Stimulated activated CD4-positive, alpha-beta T cell treated with anti-CD3 and anti-CD28 coated beads, Interleukin-2, amount 100 ng/mL, for 48 hours (primary cell): ENCODE results near the gene CD4.

Experiments
- DNase-seq, 2 donors: peaks; one replicate each; pipeline ENCODE4 v3.0.0-alpha.2; 2020

CD4 gene

GRCh38 chr12:6817098-6817497, 27.8 kb downstream of the CD4 start:
- DNase-seq: no peak

DNA sequence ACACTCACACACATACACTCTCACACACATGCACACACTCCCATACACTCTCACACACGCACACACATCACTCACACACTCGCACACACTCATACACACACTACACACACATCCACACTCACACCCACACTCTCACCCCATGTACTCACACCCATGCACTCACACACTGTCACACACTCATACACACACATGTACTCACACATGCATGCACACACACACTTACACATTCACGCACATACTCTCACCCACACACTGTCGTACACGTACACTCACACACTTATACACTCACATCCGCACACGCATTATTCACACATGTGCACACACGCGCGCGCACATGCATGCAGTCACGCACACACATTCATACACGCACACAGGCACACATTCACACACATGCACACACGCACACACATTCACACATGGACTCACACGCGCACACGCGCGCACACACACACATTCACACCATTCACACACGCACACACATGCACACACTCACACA, 28.4 kb downstream of the CD4 start:
- no peak for DNase-seq

GRCh38 chr12:6818222-6818621, 28.9 kb downstream of the CD4 start:
- DNase-seq: no peak

DNA sequence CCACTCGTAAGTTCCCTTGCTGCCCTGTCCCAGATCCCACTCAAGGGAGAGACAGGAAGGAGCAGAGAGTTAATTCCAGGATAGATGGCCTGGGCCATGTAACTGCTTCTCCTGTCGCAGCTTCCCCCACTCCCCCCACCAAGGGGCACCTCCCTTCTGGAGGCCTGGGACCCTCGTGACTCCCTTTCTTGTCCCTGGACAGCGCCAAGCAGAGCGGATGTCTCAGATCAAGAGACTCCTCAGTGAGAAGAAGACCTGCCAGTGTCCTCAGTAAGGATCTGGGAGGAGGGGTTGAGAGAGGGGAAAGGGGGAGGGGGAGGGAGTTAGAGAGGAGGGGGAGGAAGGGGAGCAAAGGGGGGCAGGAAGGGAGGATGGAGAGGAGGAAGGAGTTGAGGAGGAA, 29.3 kb downstream of the CD4 start:
- DNase-seq: no peak

DNA sequence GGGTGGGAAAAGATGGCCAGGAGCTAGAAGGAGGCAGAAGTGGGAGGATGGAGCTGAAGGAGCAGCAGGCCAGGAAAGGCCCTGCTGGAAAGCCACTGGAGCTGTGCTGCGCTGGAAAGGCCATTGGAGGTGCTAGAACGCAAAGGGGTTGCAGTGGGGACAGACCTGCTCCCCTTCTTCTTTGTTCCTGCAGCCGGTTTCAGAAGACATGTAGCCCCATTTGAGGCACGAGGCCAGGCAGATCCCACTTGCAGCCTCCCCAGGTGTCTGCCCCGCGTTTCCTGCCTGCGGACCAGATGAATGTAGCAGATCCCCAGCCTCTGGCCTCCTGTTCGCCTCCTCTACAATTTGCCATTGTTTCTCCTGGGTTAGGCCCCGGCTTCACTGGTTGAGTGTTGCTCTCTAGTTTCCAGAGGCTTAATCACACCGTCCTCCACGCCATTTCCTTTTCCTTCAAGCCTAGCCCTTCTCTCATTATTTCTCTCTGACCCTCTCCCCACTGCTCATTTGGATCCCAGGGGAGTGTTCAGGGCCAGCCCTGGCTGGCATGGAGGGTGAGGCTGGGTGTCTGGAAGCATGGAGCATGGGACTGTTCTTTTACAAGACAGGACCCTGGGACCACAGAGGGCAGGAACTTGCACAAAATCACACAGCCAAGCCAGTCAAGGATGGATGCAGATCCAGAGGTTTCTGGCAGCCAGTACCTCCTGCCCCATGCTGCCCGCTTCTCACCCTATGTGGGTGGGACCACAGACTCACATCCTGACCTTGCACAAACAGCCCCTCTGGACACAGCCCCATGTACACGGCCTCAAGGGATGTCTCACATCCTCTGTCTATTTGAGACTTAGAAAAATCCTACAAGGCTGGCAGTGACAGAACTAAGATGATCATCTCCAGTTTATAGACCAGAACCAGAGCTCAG, 30.0 kb downstream of the CD4 start:
- no peak for DNase-seq

GRCh38 chr12:6820166-6820565, 30.8 kb downstream of the CD4 start:
- no peak for DNase-seq

GRCh38 chr12:6821591-6822425, 32.5 kb downstream of the CD4 start, which contains the start of gene GPR162:
Gene GPR162 (plus strand): TSS chr12:6821821. CDS start chr12:6823899, 2,078 bp downstream.
- DNase-seq: no peak

DNA sequence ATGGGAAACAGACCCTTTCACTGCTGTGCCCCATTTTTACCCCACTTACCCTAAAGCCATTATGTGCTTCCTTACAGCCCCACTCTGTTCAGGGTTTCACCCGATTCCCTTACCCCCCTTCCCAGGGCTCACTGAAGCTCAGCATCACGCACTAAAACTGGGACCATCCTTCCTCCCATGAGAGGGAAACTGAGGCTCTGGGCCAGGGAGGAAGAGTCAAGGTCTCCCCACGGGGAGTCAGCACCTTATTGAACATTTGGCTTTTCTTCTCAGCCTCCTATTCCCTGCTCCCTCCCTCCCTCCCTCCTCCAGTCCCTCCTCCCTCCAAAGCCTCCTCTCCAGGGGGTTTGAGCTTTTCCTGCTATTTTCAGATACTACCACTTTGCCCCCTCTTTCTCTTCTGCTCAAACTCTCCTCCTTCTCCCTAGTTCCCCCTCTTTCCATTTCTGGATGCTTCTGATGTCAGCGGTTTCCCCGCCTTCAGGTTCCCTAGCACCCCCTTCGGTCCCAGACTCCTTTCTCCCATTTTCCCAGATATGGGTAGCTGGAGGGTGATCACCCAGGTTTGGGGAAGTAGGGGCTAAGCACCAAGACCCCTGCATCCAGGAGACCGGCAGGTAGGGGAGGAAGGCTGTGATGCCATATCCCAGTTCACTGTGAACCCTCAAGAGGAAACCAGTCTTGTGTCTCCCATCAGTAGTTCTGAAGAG, 33.3 kb downstream of the CD4 start:
- no peak for DNase-seq

- DNase-seq: no peak
Observed at GRCh38 chr12:6823182-6824084, 34.1 kb downstream of the CD4 start.

DNA sequence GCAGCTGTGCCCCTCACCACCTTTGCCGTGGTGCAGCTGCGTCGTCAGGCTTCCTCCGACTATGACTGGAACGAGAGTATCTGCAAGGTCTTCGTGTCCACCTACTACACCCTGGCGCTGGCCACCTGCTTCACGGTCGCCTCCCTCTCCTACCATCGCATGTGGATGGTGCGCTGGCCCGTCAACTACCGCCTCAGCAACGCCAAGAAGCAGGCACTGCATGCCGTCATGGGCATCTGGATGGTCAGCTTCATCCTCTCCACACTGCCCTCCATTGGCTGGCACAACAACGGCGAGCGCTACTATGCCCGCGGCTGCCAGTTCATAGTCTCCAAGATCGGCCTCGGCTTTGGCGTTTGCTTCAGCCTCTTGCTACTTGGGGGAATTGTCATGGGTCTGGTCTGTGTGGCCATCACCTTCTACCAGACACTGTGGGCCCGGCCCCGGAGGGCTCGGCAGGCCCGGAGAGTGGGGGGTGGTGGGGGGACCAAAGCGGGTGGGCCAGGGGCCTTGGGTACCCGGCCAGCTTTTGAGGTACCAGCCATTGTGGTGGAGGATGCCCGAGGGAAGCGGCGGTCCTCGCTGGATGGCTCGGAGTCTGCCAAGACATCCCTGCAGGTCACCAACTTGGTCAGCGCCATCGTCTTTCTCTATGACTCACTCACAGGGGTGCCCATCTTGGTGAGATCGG, 34.9 kb downstream of the CD4 start:
- DNase-seq: no peak

DNA sequence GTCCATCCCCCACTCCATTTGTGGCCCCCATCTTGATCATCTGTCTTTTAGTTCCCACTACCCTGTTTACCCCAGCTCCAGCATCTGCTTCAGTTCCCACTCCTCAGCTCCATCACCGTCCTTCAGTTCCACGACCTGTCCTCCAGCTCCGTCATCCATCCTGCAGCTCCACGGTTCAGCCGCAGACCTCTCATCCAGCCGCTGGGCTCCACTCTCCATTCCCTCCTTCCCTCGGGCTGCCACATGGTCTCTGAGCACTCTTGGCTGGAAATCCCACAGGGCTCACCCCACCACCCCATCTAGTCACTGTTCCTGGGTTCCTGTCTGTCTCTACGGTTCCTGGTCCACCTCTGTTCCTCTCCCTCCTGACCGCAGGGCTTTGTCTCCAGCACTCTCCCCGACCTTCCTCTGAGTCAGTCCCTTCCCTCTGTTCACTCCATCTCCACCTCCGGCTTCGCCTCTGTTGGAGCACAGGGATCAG, 35.6 kb downstream of the CD4 start:
- no peak for DNase-seq

GRCh38 chr12:6825398-6826124, 36.2 kb downstream of the CD4 start:
- DNase-seq: peak; percentile 91 to 92

DNA sequence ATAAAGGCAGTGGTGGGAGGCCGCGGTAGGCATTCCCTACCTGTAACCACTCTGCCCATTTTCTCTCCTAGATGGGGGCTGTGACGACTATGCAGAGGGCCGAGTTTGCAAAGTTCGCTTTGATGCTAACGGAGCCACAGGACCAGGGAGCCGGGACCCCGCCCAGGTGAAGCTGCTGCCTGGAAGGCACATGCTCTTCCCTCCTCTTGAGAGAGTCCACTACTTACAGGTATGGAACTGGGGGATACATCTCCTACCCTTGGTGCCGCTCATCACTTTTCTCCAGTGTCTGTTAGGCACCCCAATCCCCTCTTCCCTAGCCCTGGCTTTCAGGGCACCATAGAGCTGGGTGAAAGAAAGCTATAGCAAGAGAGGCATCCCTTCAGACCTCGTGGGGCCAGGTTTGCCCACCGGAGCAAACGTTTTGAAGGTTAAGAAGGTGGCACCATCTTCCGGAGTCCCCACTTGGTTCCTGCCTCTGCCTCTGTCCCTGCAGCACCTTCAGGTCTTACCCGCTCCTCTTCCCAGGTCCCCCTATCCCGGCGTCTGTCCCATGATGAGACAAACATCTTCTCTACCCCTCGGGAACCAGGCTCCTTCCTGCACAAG, 36.9 kb downstream of the CD4 start:
- no peak for DNase-seq

- DNase-seq: no peak
Observed at GRCh38 chr12:6826734-6827436, 37.6 kb downstream of the CD4 start.

- peak; percentile 50 to 52 for DNase-seq
Observed at GRCh38 chr12:6827437-6827911, 38.1 kb downstream of the CD4 start.

DNA sequence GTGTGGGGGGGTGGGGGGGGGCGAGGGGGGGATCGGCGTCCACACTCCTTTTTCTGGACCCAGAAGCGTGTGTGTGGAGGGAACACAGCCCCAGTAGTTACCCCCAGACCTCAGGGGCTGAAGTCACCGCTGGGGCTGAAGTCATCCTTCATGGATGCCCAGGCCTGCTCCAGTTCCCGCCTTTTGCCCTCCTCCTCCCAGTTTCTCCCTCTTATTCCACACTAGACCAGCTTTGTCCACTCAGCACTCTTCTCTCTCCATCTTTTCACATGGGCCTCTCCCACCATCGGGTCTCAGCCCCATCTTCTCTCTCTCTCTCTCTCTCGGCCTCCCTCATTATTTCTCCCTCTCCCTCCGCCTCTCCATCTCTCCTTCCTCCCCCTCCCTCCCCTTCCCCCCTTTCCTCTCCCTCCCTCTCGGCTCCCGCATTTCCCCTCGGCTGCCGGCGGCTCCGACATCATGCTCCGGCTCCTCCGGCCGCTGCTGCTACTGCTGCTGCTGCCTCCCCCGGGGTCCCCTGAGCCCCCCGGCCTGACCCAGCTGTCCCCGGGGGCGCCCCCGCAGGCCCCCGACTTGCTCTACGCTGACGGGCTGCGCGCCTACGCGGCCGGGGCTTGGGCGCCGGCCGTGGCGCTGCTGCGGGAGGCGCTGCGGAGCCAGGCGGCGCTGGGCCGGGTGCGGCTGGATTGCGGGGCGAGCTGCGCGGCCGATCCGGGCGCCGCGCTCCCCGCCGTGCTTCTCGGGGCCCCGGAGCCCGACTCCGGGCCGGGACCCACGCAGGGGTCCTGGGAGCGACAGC, 38.9 kb downstream of the CD4 start, which contains the start of gene P3H3:
Gene P3H3 (plus strand): TSS at position 426 of the 799 bp plus-strand sequence. CDS start 34 bp downstream, at position 460.
- DNase-seq: no peak

DNA sequence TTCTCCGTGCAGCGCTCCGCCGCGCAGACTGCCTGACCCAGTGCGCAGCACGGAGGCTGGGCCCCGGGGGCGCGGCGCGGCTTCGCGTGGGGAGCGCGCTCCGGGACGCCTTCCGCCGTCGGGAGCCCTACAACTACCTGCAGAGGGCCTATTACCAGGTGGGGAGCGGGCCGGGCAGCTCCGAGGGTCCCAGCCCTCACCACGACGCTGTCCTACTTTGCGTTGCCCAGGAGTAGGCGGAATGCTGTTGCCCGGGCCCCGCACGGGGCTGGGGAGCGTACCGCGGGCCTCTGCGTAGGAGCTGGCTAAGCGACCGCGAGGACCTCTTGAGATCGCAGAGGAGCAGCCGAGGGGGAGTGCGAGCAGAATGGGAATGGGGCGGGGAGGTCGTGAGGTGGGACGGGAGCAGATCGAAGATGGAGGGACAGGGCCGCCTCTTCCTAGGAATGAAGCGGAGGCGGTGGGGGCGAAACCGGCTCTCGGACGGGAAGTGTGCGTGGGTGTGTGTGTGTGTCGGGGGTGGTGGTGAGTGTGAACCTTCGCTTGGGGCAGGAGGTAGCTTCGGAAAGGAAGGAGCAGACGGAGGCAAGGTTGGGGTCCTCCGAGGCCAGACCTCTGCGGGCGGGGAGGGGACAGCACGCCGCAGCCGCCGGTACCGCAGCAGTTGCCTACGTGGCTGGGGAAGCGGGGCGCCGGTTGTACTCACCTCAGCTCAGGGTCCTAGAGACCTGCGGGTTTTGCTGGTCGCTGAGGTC, 39.6 kb downstream of the CD4 start:
- no peak for DNase-seq
